Smooth muscle cell (in vitro differentiated cells): ENCODE data around the gene KIR3DL1. TPM values are rescaled to one million over a fixed set of nuclear protein-coding genes. Genes with fewer than 3 reads are reported as not detected.
"Not testable (repeated sequence)": the region's sequence is repeated elsewhere in the genome, so short reads cannot be mapped to it uniquely, and the experiment has no call there.

Experiments
- DNase-seq: peaks from one replicate; lab custom pipeline; 2025; ENCODE audit not compliant: unreplicated experiment; lab: John Stamatoyannopoulos, UW
- H2AFZ ChIP-seq: fragments of 200-600 bp; sonication (generic); 2 replicates; pipeline ENCODE4 v1.6.0; 2016; ENCODE audit warnings: antibody characterized with exemption, low read depth, mild to moderate bottlenecking
- H3F3A ChIP-seq: fragments of 200-600 bp; sonication (generic); 2 replicates; pipeline ENCODE4 v1.6.0; 2017; ENCODE audit warnings: antibody characterized with exemption, low read depth
- H3K27ac ChIP-seq: fragments of 200-600 bp; sonication (generic); 2 replicates; pipeline ENCODE4 v1.5.1; 2016; ENCODE audit warnings: low read depth, mild to moderate bottlenecking
- H3K27me3 ChIP-seq: fragments of 200-600 bp; sonication (generic); 2 replicates; pipeline ENCODE4 v1.6.1; 2016; ENCODE audit warnings: low read depth, mild to moderate bottlenecking
- H3K36me3 ChIP-seq: fragments of 200-600 bp; sonication (generic); 2 replicates; pipeline ENCODE4 v1.5.1; 2016; ENCODE audit warnings: low read depth
- H3K4me1 ChIP-seq: fragments of 200-600 bp; sonication (generic); 2 replicates; pipeline ENCODE4 v1.5.1; 2016; ENCODE audit warnings: low read depth
- H3K4me2 ChIP-seq: fragments of 200-600 bp; sonication (generic); 2 replicates; pipeline ENCODE4 v1.6.0; 2016; ENCODE audit warnings: mild to moderate bottlenecking
- H3K4me3 ChIP-seq: fragments of 200-600 bp; sonication (generic); 2 replicates; pipeline ENCODE4 v1.5.1; 2016; ENCODE audit warnings: mild to moderate bottlenecking
- H3K79me2 ChIP-seq: fragments of 200-600 bp; sonication (generic); 2 replicates; pipeline ENCODE4 v1.6.0; 2016; ENCODE audit warnings: low read depth, mild to moderate bottlenecking
- H3K9ac ChIP-seq: fragments of 200-600 bp; sonication (generic); 2 replicates; pipeline ENCODE4 v1.6.0; 2016; ENCODE audit warnings: low read depth
- H3K9me3 ChIP-seq: fragments of 200-600 bp; sonication (generic); replicated peaks from 2 replicates; pipeline ENCODE4 v1.5.1; 2016; ENCODE audit warnings: low read depth
- H4K20me1 ChIP-seq: fragments of 200-600 bp; sonication (generic); 2 replicates; pipeline ENCODE4 v1.6.0; 2016; ENCODE audit warnings: low read depth
- WGBS: methylation state at CpG from one replicate; pipeline ENCODE4 v1.1.7; 2016; ENCODE audit warnings: low lambda C conversion rate; 5-methylcytosine and 5-hydroxymethylcytosine counted together
- polyA plus RNA-seq: library from polyadenylated mRNA; unstranded; fragments of >200 nt; fragmentation: Nextera tagmentation; extraction: Ambion mirVana; gene quantifications from 2 replicates; pipeline ENCODE4 v1.2.1, GENCODE V29; 2016
- total RNA-seq: library from RNA; depleted of rRNA; stranded (reverse); fragments of >200 nt; gene quantifications from 2 replicates; pipeline ENCODE4 v1.2.3, GENCODE V29; 2014
- TF ChIP-seq, protein P1 (sequence below): fragments of 200-600 bp; sonication (generic); IDR thresholded peaks from 2 replicates; pipeline ENCODE4 v1.5.1; 2017; ENCODE audit warnings: borderline replicate concordance, mild to moderate bottlenecking, antibody characterized with exemption; ENCODE audit not compliant: insufficient read depth, poor library complexity, severe bottlenecking

The KIR3DL1 gene
- total and polyA plus RNA-seq, 2 experiments from 2014 or later = not detected

DNA sequence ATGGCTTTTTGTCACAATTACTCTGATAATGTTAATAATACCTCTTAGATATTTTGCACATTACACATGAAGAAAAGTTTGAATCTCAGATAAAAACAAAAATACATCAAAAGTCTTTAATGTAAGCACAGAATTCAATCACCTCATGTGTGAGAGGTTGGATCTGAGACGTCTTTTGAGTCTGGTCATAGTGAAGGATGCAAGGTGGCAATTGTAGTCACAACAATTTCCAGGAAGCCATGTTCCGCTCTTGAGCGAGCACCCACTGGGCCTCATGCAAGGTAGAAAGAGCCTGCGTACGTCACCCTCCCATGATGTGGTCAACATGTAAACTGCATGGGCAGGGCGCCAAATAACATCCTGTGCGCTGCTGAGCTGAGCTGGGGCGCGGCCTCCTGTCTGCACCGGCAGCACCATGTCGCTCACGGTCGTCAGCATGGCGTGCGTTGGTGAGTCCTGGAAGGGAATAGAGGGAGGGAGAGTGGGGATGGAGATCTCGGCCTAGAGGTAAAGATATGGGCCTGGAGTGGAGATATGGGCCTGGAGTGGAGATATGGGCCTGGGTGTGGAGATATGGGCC lies 33.9 kb downstream of the KIR3DL1 start, which contains the start of gene KIR3DL2:
KIR3DL2 (plus strand) TSS at position 383 of the 580 bp plus-strand sequence; CDS start at position 416, 33 bp downstream.
- not testable (repeated sequence) for H3K4me3 ChIP-seq, H3K36me3 ChIP-seq, H4K20me1 ChIP-seq, H3K9me3 ChIP-seq, H3K4me1 ChIP-seq, DNase-seq, H3K4me2 ChIP-seq, H3F3A ChIP-seq, H3K27me3 ChIP-seq, H3K79me2 ChIP-seq, H2AFZ ChIP-seq, H3K9ac ChIP-seq, H3K27ac ChIP-seq
- 85% methylated on average over 15 of the region's 16 CpGs for WGBS

DNA sequence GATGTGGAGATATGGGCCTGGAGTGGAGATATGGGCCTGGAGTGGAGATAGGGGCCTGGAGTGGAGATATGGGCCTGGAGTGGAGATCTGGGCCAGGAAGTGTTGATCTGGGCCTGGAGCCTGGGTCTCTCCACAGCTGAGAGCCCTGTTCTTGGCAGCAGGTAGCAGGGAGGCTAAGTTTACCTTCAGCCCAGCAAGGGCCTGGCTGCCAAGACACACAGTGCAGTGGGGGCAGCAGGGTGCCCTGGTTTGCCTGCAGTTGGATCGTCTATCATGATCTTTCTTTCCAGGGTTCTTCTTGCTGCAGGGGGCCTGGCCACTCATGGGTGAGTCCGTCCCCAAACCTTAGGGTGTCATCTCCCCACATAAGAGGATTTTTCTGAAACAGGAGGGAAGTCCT lies 34.7 kb downstream of the KIR3DL1 start:
- H3K27me3 ChIP-seq = no peaks in the 10 kb centered on the region
- H3K9me3 ChIP-seq = no peaks in the 10 kb centered on the region
- H3K4me1 ChIP-seq = no peaks in the 10 kb centered on the region
- no peak overlapping the region for H3K4me2 ChIP-seq
- H3K36me3 ChIP-seq = no peaks in the 10 kb centered on the region
- H3K4me3 ChIP-seq = no peak overlapping the region
- no peaks in the 10 kb centered on the region for H4K20me1 ChIP-seq
- H3F3A ChIP-seq = no peaks in the 10 kb centered on the region
- H3K79me2 ChIP-seq = no peaks in the 10 kb centered on the region
- no peak overlapping the region for H3K9ac ChIP-seq
- no peak for DNase-seq
- H2AFZ ChIP-seq = no peak overlapping the region
- TF ChIP-seq, protein P1, sequence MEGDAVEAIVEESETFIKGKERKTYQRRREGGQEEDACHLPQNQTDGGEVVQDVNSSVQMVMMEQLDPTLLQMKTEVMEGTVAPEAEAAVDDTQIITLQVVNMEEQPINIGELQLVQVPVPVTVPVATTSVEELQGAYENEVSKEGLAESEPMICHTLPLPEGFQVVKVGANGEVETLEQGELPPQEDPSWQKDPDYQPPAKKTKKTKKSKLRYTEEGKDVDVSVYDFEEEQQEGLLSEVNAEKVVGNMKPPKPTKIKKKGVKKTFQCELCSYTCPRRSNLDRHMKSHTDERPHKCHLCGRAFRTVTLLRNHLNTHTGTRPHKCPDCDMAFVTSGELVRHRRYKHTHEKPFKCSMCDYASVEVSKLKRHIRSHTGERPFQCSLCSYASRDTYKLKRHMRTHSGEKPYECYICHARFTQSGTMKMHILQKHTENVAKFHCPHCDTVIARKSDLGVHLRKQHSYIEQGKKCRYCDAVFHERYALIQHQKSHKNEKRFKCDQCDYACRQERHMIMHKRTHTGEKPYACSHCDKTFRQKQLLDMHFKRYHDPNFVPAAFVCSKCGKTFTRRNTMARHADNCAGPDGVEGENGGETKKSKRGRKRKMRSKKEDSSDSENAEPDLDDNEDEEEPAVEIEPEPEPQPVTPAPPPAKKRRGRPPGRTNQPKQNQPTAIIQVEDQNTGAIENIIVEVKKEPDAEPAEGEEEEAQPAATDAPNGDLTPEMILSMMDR = no peak
- H3K27ac ChIP-seq = no peak overlapping the region
- 42% methylated on average over 2 of the region's 2 CpGs for WGBS

DNA sequence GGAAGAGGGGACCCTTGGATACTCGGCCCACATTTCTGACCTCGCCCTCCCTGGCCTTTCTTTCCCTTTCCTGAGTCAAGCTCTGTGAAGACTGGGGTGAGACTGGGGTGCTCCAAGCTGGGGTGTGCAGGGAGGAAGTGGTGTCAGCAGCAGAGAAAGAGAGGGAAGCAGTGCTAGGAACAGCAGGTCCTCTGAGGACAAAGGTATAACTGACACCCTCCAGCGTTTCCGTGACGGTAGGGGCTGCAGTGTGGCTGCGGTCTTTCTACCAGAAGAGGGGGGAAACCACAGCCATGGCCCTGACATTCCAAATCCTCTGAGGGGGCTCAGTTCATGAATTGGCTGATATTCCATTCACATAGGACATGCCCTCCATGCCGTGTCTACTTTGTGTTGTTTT lies 35.1 kb downstream of the KIR3DL1 start:
- Histone ChIP-seq H2AFZ (no peak overlapping the region), H3K79me2 (no peaks in the 10 kb centered on the region), H3K4me2 (no peak overlapping the region), H4K20me1 (no peaks in the 10 kb centered on the region), H3K4me3 (no peak overlapping the region), H3K9ac (no peak overlapping the region), H3K36me3 (no peaks in the 10 kb centered on the region), H3K27me3 (no peaks in the 10 kb centered on the region), H3K27ac (no peak overlapping the region), H3F3A (no peaks in the 10 kb centered on the region), H3K4me1 (no peaks in the 10 kb centered on the region), H3K9me3 (no peaks in the 10 kb centered on the region)
- TF ChIP-seq, protein P1 = no peak
- 84% methylated on average over 7 of the region's 7 CpGs for WGBS
- no peak for DNase-seq

DNA sequence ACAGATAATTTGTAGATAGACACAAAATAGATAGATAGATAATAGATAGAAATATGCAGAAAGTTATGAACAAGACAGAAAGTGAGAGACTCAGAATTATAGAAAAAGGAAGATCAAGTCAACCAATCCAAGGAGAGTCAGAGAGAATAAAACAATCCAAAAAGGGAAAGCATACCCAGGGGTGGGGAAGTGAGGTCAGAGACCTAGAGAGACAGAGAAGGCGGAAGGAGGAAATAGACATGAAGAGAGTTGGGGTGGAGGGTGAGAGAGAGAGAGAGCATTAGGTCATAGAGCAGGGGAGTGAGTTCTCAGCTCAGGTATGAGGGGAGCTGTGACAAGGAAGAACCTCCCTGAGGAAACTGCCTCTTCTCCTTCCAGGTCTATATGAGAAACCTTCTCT lies 39.0 kb downstream of the KIR3DL1 start:
- H3K79me2 ChIP-seq, H3K4me2 ChIP-seq, H3K4me3 ChIP-seq, H4K20me1 ChIP-seq, H3K36me3 ChIP-seq, H2AFZ ChIP-seq, H3K27ac ChIP-seq, H3K9ac ChIP-seq, H3K27me3 ChIP-seq, H3K4me1 ChIP-seq, H3K9me3 ChIP-seq, DNase-seq, H3F3A ChIP-seq: not testable (repeated sequence)
- 62% methylated on average over 1 of the region's 1 CpG for WGBS

DNA sequence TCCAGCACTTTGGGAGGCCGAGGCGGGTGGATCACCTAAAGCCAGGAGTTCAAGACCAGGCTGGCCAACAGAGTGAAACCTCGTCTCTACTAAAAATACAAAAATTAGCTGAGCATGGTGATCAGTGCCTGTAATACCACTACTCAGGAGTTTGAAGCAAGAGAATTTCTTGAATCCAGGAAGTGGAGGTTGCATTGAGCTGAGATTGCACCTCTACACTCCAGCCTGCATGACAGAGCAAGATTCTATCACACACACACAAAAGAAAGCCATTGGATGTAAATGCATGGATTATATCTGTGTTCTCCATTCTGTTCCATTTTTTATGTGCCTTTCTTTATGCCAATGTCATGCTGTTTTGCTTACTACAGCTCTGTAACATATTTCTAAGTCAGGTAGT lies 42.2 kb downstream of the KIR3DL1 start:
- not testable (repeated sequence) for H3F3A ChIP-seq, H3K27me3 ChIP-seq, H3K27ac ChIP-seq, H3K9ac ChIP-seq, H3K79me2 ChIP-seq, DNase-seq, H4K20me1 ChIP-seq, H2AFZ ChIP-seq, H3K9me3 ChIP-seq, H3K4me3 ChIP-seq, H3K4me2 ChIP-seq, H3K4me1 ChIP-seq, H3K36me3 ChIP-seq
- WGBS = 69% methylated on average over 3 of the region's 3 CpGs

DNA sequence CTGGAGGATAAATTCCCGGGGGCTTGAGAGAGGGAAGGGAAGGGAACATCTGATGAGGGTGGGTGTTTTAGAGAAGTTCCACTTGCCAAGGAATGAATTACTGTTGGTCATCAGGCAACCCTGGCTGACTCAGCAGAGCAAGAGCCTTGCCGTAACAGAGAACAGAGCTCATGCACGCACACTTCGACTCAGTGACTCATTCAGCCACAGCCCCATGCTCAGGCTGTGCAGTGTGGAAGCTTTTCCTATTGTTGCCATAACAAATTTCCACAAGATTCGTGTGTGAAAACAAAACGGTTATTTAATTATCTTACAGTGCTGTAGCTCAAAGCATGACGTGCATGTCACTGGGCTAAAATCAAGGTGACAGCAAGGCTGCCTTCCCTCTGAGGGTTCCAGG lies 43.2 kb downstream of the KIR3DL1 start:
- not testable (repeated sequence) for H3K27me3 ChIP-seq, H3K36me3 ChIP-seq, H3K4me2 ChIP-seq, H3K9me3 ChIP-seq, H4K20me1 ChIP-seq, H3F3A ChIP-seq, H3K4me3 ChIP-seq, H3K27ac ChIP-seq, DNase-seq, H2AFZ ChIP-seq, H3K9ac ChIP-seq, H3K4me1 ChIP-seq, H3K79me2 ChIP-seq
- WGBS = 70% methylated on average over 7 of the region's 7 CpGs

DNA sequence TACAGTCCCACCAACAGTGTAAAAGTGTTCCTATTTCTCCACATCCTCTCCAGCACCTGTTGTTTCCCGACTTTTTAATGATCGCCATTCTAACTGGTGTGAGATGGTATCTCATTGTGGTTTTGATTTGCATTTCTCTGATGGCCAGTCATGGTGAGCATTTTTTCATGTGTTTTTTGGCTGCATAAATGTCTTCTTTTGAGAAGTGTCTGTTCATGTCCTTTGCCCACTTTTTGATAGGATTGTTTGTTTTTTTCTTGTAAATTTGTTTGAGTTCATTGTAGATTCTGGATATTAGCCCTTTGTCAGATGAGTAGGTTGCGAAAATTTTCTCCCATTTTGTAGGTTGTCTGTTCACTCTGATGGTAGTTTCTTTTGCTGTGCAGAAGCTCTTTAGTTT lies 47.2 kb downstream of the KIR3DL1 start:
- not testable (repeated sequence) for H3K9me3 ChIP-seq, H3K9ac ChIP-seq, H3K4me2 ChIP-seq, H3K27me3 ChIP-seq, H4K20me1 ChIP-seq, H3K36me3 ChIP-seq, H3K79me2 ChIP-seq, DNase-seq, H2AFZ ChIP-seq, H3K27ac ChIP-seq, H3K4me3 ChIP-seq, H3K4me1 ChIP-seq, H3F3A ChIP-seq
- 73% methylated on average over 2 of the region's 3 CpGs for WGBS
